K562 treated with DMSO at 1 percent for 4 hours (cell line): ENCODE measurements around the gene KCTD11. TPM values are rescaled to one million over a fixed set of nuclear protein-coding genes. Genes with fewer than 3 reads are reported as not detected.

Experiments used
- total RNA-seq: library from RNA; unstranded; fragments of 300-600 nt; gene quantifications from 2 replicates; pipeline ENCODE4 v1.2.3, GENCODE V29; 2022; ENCODE audit not compliant: insufficient read depth

The KCTD11 gene
- total RNA-seq = 3.2 and 4.3 TPM in 2 replicates

GRCh38 chr17:7351665-7352502, at the start of gene KCTD11:
Gene KCTD11 (plus strand): TSS chr17:7352162.

GRCh38 chr17:7306911-7307685, 44.9 kb upstream of the KCTD11 start, which contains the start of gene EIF5A:
Gene EIF5A (plus strand): TSS chr17:7307628. CDS start chr17:7309636, 2,008 bp downstream.

GRCh38 chr17:7314719-7315569, 37.0 kb upstream of the KCTD11 start, which contains the start of gene GPS2:
Gene GPS2 (minus strand): TSS chr17:7315360. CDS start chr17:7315052, 308 bp downstream.

DNA sequence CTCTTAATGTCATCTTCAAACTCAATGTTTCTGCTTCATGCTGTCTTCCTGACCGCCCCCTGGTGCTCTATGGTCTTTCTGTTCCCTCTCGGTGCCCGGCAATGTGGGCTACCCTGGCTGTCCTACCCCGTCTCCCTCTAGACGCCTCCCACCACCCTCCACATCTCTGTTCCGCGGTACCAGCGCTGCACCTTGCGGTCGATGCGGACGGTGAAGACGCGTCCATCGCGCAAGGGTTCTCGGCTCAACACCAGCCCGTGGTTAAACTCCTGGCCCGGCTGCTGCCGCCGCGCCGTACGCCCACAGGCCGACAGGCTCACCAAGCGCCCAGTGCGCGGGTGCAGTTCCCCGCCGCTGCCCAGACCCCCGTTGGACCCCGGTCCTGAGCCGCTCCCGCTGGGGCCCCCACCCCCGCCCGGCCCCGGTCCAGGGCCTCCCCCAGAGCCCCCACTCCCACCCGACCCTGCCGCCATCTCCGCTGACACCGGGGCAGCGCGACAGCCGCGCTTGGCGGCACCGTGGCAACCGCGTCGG, 23.1 kb upstream of the KCTD11 start, which contains the start of gene NEURL4:
Gene NEURL4 (minus strand): TSS at position 496 of the 534 bp plus-strand sequence. CDS start 23 bp downstream, at position 473.

DNA sequence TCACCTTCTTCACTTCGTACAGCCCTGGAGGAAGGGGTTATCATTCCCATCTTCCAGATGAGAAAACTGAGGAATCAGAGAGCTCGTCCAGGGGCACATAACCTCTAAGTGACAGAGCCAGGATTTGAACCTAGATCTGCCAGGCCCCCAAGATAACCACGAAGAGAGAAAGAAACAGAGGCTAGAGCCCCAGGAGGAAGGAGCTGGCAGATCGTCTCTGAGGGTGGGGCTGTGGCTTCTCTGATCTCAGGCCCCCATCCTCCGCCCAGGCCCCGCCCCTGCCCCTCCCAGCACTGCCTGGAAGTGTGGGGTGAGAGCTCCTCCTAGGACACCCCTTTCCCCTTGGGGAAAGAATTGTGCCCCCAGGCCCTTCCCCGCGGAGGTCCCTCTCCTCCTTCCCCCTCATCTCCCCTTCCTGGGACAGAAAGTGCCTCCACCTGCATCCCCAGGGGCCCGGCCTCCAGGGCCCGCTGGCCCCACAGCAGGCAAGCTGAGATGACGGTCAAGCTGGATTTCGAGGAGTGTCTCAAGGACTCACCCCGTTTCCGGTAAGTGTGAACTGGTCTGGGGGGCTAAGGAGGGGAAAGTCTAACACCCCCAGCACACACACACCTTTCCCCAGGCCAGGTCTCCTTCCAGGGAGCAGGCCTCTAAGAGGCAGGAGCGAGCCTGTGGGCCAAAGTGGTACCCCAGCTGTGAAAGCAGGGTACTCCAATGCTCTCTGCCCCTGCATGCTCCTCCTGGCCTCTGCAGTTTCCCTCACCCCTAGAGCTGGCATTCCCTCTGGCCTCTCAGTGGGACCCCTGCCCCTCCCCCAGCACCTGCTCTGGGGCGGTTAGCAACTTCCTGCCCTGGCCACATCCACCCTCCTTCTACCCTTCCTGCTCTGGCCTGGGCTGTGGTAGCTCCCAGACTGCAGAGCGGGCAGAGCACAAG, 15.5 kb upstream of the KCTD11 start, which contains the start of gene ACAP1:
Gene ACAP1 (plus strand): TSS at position 290 of the 936 bp plus-strand sequence. CDS start 206 bp downstream, at position 496.

GRCh38 chr17:7355053-7355452, 3.1 kb downstream of the KCTD11 start, which contains the start of gene TMEM95:
Gene TMEM95 (plus strand): TSS chr17:7355156. CDS start chr17:7355205, 49 bp downstream.

GRCh38 chr17:7380855-7381683, 29.1 kb downstream of the KCTD11 start, which contains the start of gene TNK1:
Gene TNK1 (plus strand): TSS chr17:7381089. CDS start chr17:7382927, 1,838 bp downstream.

DNA sequence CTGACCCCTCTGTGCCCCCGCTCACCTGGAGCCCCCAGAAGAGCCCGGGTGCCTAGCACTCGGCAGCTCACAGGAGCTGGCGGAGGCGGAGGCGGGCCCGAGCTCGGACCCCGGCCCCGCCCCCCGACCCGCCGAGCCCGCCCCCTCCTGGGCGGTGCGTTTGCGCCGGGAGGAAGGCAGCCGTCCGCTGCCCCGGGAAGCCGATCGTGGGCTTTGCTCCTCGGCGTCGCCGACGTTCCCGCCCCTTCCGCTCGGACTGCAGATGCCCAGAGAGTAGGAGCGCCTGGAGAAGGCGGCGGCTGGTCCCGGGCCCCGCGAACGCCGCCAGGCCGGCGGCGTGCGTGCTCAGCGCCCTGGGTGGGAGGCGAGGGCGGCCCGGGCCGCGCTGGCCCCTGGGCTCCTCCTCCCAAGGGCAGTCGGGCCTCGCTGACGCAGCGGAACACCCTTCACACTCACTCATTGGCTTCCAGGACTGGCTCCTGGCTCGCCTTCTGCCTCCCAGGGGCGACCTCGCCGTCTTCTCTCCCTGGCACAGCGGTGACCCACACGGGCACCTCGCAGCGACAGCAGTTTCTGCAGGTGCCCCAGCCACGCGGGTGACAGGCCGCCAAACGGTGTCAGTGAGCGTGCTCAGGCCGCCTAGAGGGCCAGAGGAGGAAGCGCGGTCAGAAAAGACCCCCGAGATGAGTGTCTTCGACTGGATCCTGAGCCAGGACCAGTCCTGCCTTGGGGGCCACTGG, 42.7 kb downstream of the KCTD11 start, which contains the start of gene PLSCR3:
Gene PLSCR3 (minus strand): TSS at position 74 of the 740 bp plus-strand sequence. CDS start 415 bp downstream, outside the sequence.

DNA sequence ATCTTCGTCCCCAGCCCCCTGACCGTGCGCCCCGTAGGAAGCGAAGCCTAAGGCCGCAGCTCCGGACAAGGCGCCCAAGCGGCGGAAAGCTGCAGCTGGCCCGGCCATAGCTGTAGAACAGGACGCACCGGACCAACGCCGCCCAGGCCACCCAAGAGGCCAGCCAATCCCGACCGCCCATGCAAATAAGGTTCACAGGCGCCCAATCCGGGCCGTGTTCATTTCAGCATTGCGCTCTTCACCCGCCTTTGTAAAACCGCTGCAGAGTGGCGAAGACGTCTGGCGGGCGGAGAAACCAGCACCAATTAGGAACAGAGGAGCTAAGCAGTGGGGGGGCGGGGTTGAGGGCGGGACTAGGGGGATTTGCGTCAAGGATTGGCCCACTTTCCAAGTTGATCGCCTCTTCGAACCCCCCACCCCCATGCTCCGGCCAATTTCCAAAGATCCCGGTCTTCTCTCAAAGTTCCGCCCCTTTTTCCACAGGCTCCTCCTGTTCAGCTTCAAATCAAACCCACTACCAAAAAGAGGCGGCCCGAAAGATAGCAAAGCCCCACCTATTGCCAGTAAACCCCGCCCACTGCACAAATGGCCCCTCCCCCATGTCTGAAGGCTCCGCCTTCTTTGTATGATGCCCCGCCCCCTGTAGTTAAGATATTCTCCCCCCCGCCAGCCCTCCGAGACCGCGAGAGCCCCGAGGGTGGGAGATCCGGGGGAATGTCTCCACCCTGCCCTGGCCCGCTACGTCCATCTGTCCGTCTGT, 52.2 kb downstream of the KCTD11 start, which contains the start of gene TMEM256:
Gene TMEM256 (minus strand): TSS at position 121 of the 760 bp plus-strand sequence. CDS start 13 bp downstream, at position 108.

Other genes with a start within 250 kb of the KCTD11 start
- not detected in 2 replicates for gene ASGR2, start 237.3 kb upstream of the KCTD11 start, total RNA-seq
- gene ASGR1, start 172.8 kb upstream of the KCTD11 start, total RNA-seq = 0.52 TPM in 1 of 2 replicates, not detected in the other
- gene DLG4, start 132.3 kb upstream of the KCTD11 start, total RNA-seq = 5.6 and 7.8 TPM in 2 replicates
- 284 and 290 TPM in 2 replicates for gene ACADVL, start 132.2 kb upstream of the KCTD11 start, total RNA-seq
- gene DVL2, start 117.6 kb upstream of the KCTD11 start, total RNA-seq = 46.3 and 47.3 TPM in 2 replicates
- 11.3 and 15.0 TPM in 2 replicates for gene PHF23, start 112.7 kb upstream of the KCTD11 start, total RNA-seq
- 256 and 265 TPM in 2 replicates for gene GABARAP, start 109.7 kb upstream of the KCTD11 start, total RNA-seq
- gene CTDNEP1, start 100.4 kb upstream of the KCTD11 start, total RNA-seq = 77.2 and 80.6 TPM in 2 replicates
- 46.9 and 57.4 TPM in 2 replicates for gene ELP5, start 99.9 kb upstream of the KCTD11 start, total RNA-seq
- gene CLDN7, start 89.7 kb upstream of the KCTD11 start, total RNA-seq = 20.0 and 29.2 TPM in 2 replicates
- gene SLC2A4, start 70.4 kb upstream of the KCTD11 start, total RNA-seq = 0.82 TPM in 1 of 2 replicates, not detected in the other
- gene YBX2, start 57.5 kb upstream of the KCTD11 start, total RNA-seq = not detected in 2 replicates
- gene EIF5A, start 44.5 kb upstream of the KCTD11 start, total RNA-seq = 354 and 384 TPM in 2 replicates
- gene GPS2, start 36.8 kb upstream of the KCTD11 start, total RNA-seq = 45.5 and 46.9 TPM in 2 replicates
- 8.2 and 13.1 TPM in 2 replicates for gene NEURL4, start 22.8 kb upstream of the KCTD11 start, total RNA-seq
- gene ACAP1, start 15.6 kb upstream of the KCTD11 start, total RNA-seq = 4.5 and 5.4 TPM in 2 replicates
- not detected in 2 replicates for gene TMEM95, start 3.0 kb downstream of the KCTD11 start, total RNA-seq
- 7.3 and 8.2 TPM in 2 replicates for gene TNK1, start 28.9 kb downstream of the KCTD11 start, total RNA-seq
- 7.7 and 10.7 TPM in 2 replicates for gene PLSCR3, start 42.4 kb downstream of the KCTD11 start, total RNA-seq
- 43.4 and 70.5 TPM in 2 replicates for gene TMEM256, start 51.9 kb downstream of the KCTD11 start, total RNA-seq
- gene NLGN2, start 55.7 kb downstream of the KCTD11 start, total RNA-seq = 7.1 and 11.9 TPM in 2 replicates
- gene SPEM1, start 68.2 kb downstream of the KCTD11 start, total RNA-seq = not detected in 2 replicates
- gene SPEM2, start 73.5 kb downstream of the KCTD11 start, total RNA-seq = not detected in 2 replicates
- not detected in 2 replicates for gene SPEM3, start 76.7 kb downstream of the KCTD11 start, total RNA-seq
- 6.8 and 6.9 TPM in 2 replicates for gene TMEM102, start 83.3 kb downstream of the KCTD11 start, total RNA-seq
- gene FGF11, start 87.3 kb downstream of the KCTD11 start, total RNA-seq = 5.7 and 9.0 TPM in 2 replicates
- 8.1 and 9.3 TPM in 2 replicates for gene CHRNB1, start 92.9 kb downstream of the KCTD11 start, total RNA-seq
- gene ZBTB4, start 127.5 kb downstream of the KCTD11 start, total RNA-seq = 3.2 TPM in 2 replicates
- not detected in 2 replicates for gene SLC35G6, start 129.3 kb downstream of the KCTD11 start, total RNA-seq
- gene POLR2A, start 132.2 kb downstream of the KCTD11 start, total RNA-seq = 59.8 and 69.8 TPM in 2 replicates
- gene TNFSF12, start 196.9 kb downstream of the KCTD11 start, total RNA-seq = 1.7 and 2.1 TPM in 2 replicates
- gene TNFSF13, start 206.6 kb downstream of the KCTD11 start, total RNA-seq = 1.0 and 1.9 TPM in 2 replicates
- gene SENP3, start 209.8 kb downstream of the KCTD11 start, total RNA-seq = 36.6 and 40.6 TPM in 2 replicates
- 45.7 and 47.2 TPM in 2 replicates for gene CD68, start 227.5 kb downstream of the KCTD11 start, total RNA-seq
- 82.7 and 83.4 TPM in 2 replicates for gene MPDU1, start 231.7 kb downstream of the KCTD11 start, total RNA-seq
- gene SOX15, start 237.9 kb downstream of the KCTD11 start, total RNA-seq = 4.0 and 8.5 TPM in 2 replicates